Measurements from ENCODE around the gene ZNF468.
A peak's percentile ranks its signal among the peaks of the same experiment; 100 is the strongest.
"Not testable (repeated sequence)": the region's sequence is repeated elsewhere in the genome, so short reads cannot be mapped to it uniquely, and the experiment has no call there.

The ZNF468 gene

GRCh38 chr19:52825765-52826164 is 31.7 kb downstream of the ZNF468 start:
- no peak for DNase-seq

- DNase-seq = no peak
Measured at GRCh38 chr19:52823676-52824075, 33.7 kb downstream of the ZNF468 start.

- DNase-seq = peak; percentile 35 to 71 (median 50)
Measured at GRCh38 chr19:52821204-52821960, 36.0 kb downstream of the ZNF468 start, which contains the start of gene ZNF28. Gene ZNF28 (minus strand): TSS chr19:52821633. CDS start chr19:52817958, 3,675 bp downstream.

GRCh38 chr19:52820472-52821203 is 36.8 kb downstream of the ZNF468 start:
- DNase-seq = peak; percentile 6 to 51 (median 36)

- DNase-seq = no peak
Measured at GRCh38 chr19:52809801-52810200, 47.6 kb downstream of the ZNF468 start.

- not testable (repeated sequence) for DNase-seq
Measured at GRCh38 chr19:52799950-52800640, 57.3 kb downstream of the ZNF468 start.

GRCh38 chr19:52789440-52789839 is 68.0 kb downstream of the ZNF468 start:
- DNase-seq = no peak
